AG04450 (cell line): ENCODE results near the gene SCMH1. TPM values are rescaled to one million over a fixed set of nuclear protein-coding genes. Genes with fewer than 3 reads are reported as not detected.

Experiments
- CTCF ChIA-PET: fragments of 300-600, 350-600 bp; formaldehyde crosslinking; extraction: SDS; loops from one replicate; lab custom pipeline; 2022; ENCODE audit warnings: antibody characterized with exemption, inconsistent platforms; lab: Charles Lee
- POLR2A ChIA-PET: fragments of 350-600 bp; formaldehyde crosslinking; extraction: SDS; loops from one replicate; lab custom pipeline; 2021; ENCODE audit warnings: antibody characterized with exemption, inconsistent platforms; lab: Yijun Ruan, JAX
- DNase-seq: peaks from one replicate; pipeline ENCODE4 v3.0.0-alpha.2; 2011; ENCODE audit warnings: low read depth, low spot score
- H3K27ac ChIP-seq: one replicate; pipeline ENCODE4 v1.5.1; 2012; ENCODE audit warnings: low read depth, low read length, control low read depth
- H3K27me3 ChIP-seq: one replicate; pipeline ENCODE4 v1.6.0; 2012; ENCODE audit warnings: low read length; ENCODE audit not compliant: control insufficient read depth, insufficient read depth
- H3K4me3 ChIP-seq: 2 replicates; pipeline ENCODE4 v1.5.1; 2011; ENCODE audit warnings: mild to moderate bottlenecking, low read depth, low read length, control low read depth
- H3K9me3 ChIP-seq: 2 replicates; pipeline ENCODE4 v1.5.1; 2012; ENCODE audit warnings: low read length; ENCODE audit not compliant: control insufficient read depth, insufficient read depth
- CTCF ChIP-seq: IDR thresholded peaks from 2 replicates; pipeline ENCODE4 v1.5.1; 2011; ENCODE audit warnings: low read depth, low read length, control low read depth, inconsistent platforms
- polyA plus RNA-seq: library from polyadenylated mRNA; depleted of rRNA; stranded (reverse); fragments of >200 nt; gene quantifications from 2 replicates; pipeline ENCODE4 v1.2.3, GENCODE V29; 2011

The SCMH1 gene
- polyA plus RNA-seq, 1 experiment, result 32.1 TPM

GRCh38 chr1:41162441-41162840, 79.7 kb downstream of the SCMH1 start:
- ChIA-PET CTCF (no interaction called here), POLR2A (no interaction called here)
- Histone ChIP-seq H3K27me3 (no peaks in the 10 kb centered on the region), H3K9me3 (no peaks in the 10 kb centered on the region), H3K27ac (no peak overlapping the region), H3K4me3 (no peak overlapping the region)
- TF ChIP-seq CTCF, result no peak
- DNase-seq, result no peak

DNA sequence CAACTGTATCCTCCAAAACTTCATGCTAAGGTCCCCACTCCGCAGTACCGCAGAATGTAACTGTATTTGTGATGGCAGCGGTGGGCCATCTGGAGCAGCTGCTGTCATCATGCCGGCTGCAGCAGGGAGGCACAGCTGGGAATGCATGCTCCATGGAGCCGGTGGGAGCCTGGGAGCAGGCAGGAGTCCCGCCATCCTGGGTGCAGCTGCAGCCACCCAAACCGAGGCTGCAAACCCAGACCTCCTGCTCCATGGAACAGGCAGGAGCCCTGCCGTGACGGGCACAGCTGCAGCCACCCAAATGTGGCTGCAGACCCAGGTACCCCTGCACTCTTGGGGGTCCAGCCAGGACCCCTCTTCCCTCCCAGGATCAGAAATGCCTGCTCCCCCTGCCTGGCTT, 80.3 kb downstream of the SCMH1 start:
- H3K9me3 ChIP-seq, result no peaks in the 10 kb centered on the region
- ChIA-PET POLR2A (no interaction called here), CTCF (no interaction called here)
- TF ChIP-seq CTCF, result no peak
- H3K27me3 ChIP-seq, result no peaks in the 10 kb centered on the region
- DNase-seq, result no peak
- no peak overlapping the region for H3K27ac ChIP-seq
- H3K4me3 ChIP-seq, result no peak overlapping the region

DNA sequence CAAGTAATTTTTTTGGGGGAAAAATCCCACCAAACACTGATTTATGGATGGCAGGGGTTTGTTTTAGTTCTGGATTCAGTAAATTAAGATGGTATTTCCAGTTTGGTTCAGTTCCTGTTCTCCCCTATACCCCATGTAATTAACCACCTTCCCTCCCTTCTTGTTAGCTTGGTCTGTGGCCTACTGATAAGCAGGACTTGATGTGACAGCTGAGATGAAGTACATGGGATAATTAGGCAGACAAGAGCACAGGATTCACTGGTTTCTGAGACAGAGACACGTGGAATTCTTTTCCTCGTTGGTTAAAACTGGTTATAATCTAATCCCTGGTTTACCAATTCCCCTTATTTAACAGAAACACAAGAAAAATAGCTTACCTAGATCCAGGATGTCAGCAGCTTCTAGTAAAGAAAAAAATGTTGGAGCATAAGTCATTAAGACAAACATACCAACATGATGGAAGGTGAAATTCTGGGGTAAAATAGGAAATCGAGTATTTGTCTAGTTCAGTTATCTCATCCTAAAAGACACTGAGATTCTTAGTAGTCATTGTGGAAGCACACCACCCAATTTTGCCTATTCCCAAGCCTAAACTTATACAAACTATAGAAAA, 81.5 kb downstream of the SCMH1 start:
- no peaks in the 10 kb centered on the region for H3K9me3 ChIP-seq
- ChIA-PET CTCF (interaction anchor here (1.4 kb wide), 1 partner anchor 80 kb away, joined by 8 read pairs; no protein-coding TSS in a partner anchor), POLR2A (no interaction called here)
- TF ChIP-seq CTCF, result no peak
- H3K4me3 ChIP-seq, result no peak overlapping the region
- H3K27me3 ChIP-seq, result no peaks in the 10 kb centered on the region
- DNase-seq, result no peak
- no peak overlapping the region for H3K27ac ChIP-seq

GRCh38 chr1:41158966-41159365, 83.1 kb downstream of the SCMH1 start:
- no peaks in the 10 kb centered on the region for H3K27me3 ChIP-seq
- POLR2A ChIA-PET, result no interaction called here
- H3K4me3 ChIP-seq, result no peak overlapping the region
- DNase-seq, result no peak
- CTCF ChIA-PET, result interaction anchor here (0.8 to 1.4 kb wide), 3 partner anchors 36 to 82 kb away, joined by 4 to 8 read pairs (median 7); no protein-coding TSS in a partner anchor
- no peaks in the 10 kb centered on the region for H3K9me3 ChIP-seq
- H3K27ac ChIP-seq, result no peak overlapping the region
- TF ChIP-seq CTCF, result no peak

DNA sequence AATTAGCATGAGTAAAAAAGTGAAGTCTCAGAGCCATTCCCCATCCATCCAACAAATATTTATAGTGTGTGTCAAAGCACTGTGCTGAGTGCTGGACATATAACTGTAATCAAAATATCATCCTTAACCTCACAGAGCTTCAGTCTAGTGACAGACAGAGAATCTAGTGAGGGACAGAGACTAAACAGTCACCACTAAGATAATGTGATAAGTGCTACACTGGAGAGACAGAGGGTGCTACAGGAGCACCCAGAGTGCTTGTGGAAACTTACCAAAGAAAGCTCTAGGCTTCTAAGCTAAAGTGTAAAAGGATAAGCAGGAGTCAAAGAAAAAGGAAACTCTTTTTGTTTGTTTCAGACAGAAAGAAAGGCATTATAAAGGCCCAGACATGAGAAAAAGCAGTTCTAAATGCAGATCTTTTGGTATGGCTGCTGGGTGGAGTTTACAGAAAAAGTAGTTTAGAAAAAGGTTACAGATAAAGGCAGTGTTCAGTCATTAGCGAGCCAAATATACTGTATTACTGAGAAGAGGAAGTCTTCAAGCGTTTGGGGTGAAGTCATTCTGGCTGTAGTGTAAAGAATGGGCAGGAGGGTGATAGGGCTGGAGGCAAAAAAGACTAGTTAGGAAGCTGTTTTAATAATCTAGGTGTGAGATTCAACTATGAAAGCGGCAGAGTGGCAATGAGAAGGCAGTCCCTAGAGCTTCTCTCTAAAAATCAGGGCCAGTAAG, 83.8 kb downstream of the SCMH1 start:
- no peaks in the 10 kb centered on the region for H3K27me3 ChIP-seq
- CTCF ChIA-PET, result interaction anchor here (0.9 kb wide), 1 partner anchor 82 kb away, joined by 7 read pairs; no protein-coding TSS in a partner anchor
- POLR2A ChIA-PET, result interaction anchor here (0.6 kb wide), 1 partner anchor 242 kb away, joined by 5 read pairs; no protein-coding TSS in a partner anchor
- no peak overlapping the region for H3K4me3 ChIP-seq
- no peak overlapping the region for H3K27ac ChIP-seq
- DNase-seq, result no peak
- no peak for TF ChIP-seq CTCF
- no peaks in the 10 kb centered on the region for H3K9me3 ChIP-seq
